GM18858 (cell line): ENCODE measurements around the gene COX8C.
"Not testable (repeated sequence)": the region's sequence is repeated elsewhere in the genome, so short reads cannot be mapped to it uniquely, and the experiment has no call there.

ENCODE experiments used
- ATAC-seq: cut with Tn5 transposase; IDR thresholded peaks from one replicate; pipeline ENCODE4 v1.9.1; 2021; ENCODE audit not compliant: unreplicated experiment

Gene COX8C

GRCh38 chr14:93368996-93369712, 22.2 kb downstream of the COX8C start:
- ATAC-seq: no peak

DNA sequence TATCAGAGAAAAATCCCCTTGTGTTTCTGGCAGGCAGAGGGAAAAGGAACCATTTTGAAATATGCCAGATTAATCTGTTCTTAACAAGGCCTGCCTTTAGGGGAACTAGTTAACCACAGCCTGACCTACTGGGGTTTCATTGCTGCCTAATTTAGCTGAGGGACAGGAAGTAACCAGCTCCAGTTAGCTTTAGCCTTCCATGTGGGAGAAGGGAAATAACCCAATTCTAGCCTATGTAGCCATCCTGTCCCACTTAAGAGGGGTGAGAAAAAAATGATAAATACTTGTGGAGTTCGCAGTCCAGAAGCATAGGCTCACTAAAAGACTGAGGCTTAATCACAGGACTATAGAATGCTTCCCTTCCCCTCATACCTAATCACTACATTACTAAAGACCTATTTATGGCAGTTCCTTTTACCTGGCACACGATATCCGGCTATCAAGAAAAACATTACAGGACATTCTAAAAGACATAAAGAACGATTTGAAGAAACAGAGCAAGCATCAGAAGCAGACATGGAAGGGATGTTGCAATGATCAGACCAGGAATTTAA, 22.8 kb downstream of the COX8C start:
- peak; percentile 72 for ATAC-seq

- peak; percentile 89 for ATAC-seq
Measured at GRCh38 chr14:93375673-93376156, 28.7 kb downstream of the COX8C start.

- ATAC-seq: no peak
Measured at GRCh38 chr14:93379831-93380230, 32.8 kb downstream of the COX8C start.

DNA sequence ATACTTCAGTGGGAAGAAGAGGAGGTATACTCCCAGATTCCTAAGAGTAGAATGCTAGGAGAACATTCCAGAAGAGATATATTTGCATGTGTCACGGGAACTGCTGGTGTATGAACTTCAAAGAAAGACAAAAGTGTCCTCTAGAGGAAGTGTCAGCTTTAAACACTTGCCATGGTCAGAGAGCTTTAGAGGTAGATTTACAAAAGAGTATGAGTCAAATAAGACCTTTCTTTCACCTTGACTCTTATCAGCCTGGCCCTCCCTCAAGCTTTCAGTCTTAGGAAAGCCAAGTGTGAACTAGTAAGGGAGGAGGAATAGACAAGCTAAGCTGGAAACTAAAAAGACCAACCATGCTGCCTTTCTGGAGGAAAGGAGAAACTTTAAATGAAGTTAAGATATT, 34.7 kb downstream of the COX8C start:
- peak; percentile 60 for ATAC-seq

GRCh38 chr14:93384256-93384655, 37.3 kb downstream of the COX8C start:
- not testable (repeated sequence) for ATAC-seq

GRCh38 chr14:93395231-93395630, 48.2 kb downstream of the COX8C start:
- ATAC-seq: no peak

GRCh38 chr14:93396456-93396855, 49.5 kb downstream of the COX8C start:
- ATAC-seq: no peak
